T-helper 2 cell (primary cell): ENCODE data around the gene KCNQ5.
"Not testable (repeated sequence)": the region's sequence is repeated elsewhere in the genome, so short reads cannot be mapped to it uniquely, and the experiment has no call there.

Experiments
- DNase-seq, 5 experiments: peaks; one replicate each; pipeline versions ENCODE4 v3.0.0 to v3.0.0-alpha.2; 2012 to 2022

The KCNQ5 gene

DNA sequence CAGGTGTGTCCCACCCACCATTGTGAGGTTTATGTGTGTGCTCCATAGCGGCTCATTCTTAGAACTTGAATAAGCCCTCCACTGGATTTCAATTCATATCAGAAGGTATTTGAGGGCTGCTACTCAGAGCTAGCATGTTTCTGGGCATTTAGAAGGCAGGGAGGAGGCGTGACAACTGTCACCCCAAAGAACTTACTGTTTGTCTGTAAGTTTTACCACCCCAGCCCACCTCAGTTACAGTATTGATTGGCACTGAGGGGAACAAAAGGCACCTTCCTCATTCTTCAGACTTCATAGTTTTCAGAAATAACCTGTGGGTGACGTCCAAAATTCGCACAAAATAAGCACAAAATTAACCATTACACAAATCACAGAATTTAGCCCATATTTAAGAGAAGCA lies 521.7 kb downstream of the KCNQ5 start:
- DNase-seq, result no peak

- DNase-seq, result no peak
These were observed 522.7 kb downstream of the KCNQ5 start for GRCh38 chr6:73144516-73144915.

DNA sequence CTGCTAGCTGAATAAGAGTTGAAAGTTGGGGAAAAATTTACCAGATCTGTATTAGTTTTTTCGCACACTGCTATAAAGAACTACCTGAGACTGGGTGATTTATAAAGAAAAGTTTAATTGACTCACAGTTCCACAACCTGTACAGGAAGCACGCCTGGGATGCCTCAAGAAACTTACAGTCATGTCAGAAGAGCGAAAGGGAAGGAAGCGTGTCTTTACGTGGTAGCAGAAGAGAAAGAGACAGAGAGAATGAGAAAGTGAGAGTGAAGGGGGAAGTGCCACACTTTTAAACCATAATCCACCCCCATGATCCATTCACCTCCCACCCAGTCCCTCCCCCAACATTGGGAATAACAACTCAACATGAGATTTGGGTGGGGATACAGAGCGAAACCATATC lies 523.8 kb downstream of the KCNQ5 start:
- DNase-seq, result peak in 1 of 5 experiments; percentile 32

DNA sequence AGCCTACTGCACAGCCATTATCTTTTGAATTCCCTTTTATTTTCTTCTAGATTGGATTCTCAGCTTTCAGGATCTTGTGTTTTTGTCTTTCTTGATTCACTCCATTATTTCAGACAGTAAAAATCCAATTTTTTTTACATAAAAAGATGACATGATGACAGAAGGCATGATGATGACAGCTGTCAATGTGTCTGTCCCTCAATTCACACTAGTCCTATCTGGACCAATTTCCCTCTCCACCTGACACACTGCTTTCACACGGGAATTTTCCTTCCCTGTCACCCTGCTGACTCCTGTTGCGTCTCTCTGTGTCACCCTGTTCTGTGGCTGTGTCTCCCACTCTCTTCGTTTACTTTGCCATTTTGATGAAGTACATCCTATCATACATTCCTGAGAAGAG lies 529.9 kb downstream of the KCNQ5 start:
- DNase-seq, result no peak

DNA sequence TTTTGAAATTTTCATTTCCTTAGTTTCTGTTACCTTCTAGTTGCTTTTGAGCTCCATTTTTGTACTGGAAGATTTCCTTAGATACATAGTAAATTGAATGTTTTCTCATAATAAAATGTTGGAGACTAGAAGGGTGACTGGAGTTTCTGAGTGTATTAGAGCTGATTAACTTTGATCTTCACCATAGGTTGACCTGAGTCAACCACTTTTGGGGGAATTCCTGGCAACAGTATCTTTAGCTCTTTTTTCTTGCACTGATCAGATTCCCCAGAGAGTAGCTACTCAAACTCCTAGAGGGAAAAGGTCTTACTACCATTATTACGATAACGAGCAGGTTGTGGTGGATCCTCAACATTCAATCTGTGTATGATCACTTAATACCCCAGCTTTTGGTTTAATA lies 530.7 kb downstream of the KCNQ5 start:
- no peak for DNase-seq

- DNase-seq, result no peak
These were observed 531.3 kb downstream of the KCNQ5 start for GRCh38 chr6:73152966-73153757.

- no peak for DNase-seq
These were observed 535.2 kb downstream of the KCNQ5 start for GRCh38 chr6:73156793-73157767.

DNA sequence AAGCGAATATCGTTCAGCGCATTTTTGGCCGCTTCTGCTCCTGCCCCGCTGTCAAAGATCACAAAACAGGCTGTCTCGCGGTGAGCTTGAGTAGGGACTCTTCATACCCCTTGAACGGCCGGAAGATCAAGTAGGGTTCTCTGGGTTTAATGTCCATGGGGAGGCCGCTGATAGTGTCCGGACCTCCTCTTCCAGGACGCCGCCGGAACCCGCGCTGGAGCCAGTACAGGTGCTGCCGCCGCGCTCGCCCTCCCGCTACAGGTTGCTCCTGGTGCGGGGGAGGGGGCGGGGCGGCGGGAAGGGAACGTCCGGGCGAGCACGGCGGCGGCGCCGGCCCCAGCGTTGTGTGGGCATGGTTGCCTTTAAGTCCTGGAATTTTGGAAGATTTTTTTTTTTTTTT lies 536.0 kb downstream of the KCNQ5 start:
- DNase-seq, result no peak

GRCh38 chr6:73169111-73169510 lies 547.2 kb downstream of the KCNQ5 start:
- DNase-seq, result no peak

GRCh38 chr6:73169633-73170032 lies 547.8 kb downstream of the KCNQ5 start:
- DNase-seq, result no peak

GRCh38 chr6:73174646-73175045 lies 552.8 kb downstream of the KCNQ5 start:
- DNase-seq, result no peak

GRCh38 chr6:73176057-73176456 lies 554.2 kb downstream of the KCNQ5 start:
- DNase-seq, result no peak

DNA sequence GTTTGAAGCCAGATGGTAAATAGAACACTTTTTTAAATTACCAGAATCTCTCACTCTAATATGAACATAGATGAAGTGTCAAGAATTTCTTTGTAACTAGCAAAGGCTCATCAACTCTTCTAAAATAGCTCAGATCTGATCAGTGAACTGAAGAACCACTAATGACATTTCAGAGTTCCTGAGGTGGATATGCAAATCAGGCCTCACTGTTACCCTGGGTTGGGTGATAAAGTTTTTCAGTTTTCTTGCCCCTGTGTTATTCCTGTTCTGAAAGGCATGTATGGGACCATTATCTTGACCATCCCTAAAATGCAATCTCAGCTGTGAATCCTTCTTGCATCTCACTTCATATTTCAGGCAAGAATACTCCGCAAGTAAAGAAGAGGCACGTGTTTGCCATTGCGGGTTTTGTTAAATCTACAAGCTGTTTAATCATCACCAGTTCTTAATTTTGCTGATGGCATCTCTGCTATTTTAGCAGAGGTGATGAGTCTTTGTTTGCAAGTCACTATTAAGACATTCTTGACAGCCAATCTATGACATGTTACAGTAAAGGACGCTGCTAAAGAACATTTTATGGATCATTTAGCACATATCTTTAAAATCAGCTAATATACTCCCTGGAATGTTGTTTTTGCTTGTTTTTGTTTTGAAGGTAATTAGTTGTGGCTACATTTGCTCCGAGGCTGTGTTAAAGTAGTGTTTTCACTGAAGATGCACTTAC lies 555.5 kb downstream of the KCNQ5 start:
- no peak for DNase-seq

DNA sequence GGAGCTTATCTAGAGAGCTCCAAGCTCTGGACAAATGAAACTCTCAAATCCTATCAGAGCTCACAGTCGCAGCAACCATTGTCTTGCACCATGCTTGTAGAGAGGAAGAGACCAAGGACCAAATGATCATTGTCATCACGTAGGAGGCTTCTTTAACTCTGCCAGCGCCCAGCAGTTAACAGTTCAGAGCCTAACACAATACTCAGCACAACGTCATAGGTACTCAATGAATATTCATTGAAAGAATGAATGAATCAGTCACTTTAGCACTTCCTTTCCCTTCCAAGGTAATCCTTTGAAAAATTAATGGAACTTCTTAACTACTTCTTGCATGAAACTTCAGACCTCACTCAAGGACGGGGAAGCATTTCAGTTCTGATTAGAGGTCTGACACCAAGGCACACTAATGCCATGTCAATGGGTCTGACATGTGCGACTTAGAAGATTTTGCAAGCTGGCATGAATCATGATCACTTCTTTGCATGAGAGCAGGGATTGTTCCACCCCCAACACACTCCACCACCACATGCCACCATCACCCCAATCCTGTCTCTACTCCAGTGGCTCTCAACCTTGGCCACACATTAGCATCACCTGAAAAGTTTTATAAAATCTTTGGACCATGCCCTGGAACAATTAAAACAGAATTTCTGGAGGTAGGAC lies 558.3 kb downstream of the KCNQ5 start:
- no peak for DNase-seq

DNA sequence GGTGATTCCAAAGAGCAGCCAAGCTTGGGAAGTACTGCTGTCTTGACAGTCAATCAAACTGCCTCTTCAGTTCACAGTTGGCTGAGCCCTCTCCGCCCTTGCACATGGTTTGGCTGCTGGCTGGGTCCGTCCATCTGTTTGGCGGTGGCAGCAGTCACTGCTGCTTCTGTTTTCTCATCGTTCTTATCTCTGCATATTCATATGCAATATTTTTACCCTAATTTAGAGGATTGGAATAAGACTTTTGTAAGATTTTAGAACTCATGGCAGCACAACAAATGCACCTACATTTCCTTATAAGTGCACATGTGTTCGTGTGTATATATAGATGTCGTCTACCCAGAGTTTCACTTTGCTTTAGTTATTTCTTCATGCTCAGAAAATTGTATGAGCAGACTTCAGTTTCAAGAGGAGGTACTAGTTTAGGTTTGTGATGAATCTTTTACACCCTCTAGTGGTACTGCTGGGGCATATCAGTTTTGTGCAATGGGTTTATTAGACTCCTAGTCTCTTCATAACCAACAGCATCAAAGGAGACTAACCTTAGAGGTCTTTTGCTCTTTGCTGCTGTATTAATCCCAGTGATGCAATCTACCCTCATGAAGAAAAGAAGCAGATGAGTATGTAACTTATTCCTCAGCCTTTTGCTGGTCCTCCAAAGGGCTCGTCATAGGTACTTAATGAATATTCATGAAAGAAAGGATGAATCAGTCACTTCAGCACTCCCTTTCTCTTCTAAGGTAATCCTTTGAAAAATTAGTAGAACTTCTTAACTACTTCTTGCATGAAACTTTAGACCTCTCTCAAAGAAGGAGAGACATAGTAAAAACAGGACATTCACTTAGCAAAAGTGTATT lies 559.1 kb downstream of the KCNQ5 start:
- peak in 1 of 5 experiments; percentile 59 for DNase-seq

DNA sequence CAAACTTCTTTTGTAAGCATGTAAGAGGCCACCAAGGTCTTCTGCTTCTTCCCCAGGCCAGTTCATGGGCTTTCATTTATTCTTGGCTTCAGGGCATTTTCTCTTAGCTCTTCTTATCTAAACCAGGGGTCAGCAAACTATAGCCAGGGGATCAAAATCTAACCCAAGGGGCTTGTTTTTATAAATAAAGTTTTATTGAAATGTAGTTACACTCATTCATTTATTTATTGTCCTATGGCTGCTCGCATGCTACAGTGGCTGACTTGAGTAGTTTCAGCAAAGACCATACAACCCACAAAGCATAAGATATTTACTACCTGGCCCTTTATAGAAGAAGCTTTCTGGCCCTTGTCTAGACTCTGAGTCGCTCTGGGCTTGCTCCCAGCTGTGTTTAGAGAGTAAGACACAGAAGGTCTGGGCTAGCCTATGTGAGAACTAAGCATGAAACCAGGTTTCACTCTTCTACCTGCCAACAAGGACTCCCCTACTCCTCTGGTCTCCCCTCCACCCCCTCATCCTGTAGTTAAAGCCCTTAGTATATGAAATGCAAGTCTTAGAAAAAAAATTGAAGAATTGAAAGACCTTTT lies 560.2 kb downstream of the KCNQ5 start:
- no peak for DNase-seq

DNA sequence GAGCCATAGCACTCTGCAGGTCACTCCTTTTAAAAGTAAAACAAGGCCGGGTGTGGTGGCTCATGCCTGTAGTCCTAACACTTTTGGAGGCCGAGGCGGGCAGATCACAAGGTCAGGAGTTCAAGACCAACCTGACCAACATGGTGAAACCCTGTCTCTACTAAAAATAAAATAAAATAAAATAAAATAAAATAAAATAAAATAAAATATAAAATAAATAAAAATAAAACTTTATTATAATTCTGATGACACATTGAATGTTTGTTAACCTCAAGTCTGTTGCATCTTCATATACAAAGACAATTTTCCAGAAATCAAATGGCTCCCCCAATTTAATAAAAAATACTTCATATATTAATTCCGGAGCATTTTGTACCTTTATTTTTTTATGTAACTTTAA lies 571.4 kb downstream of the KCNQ5 start:
- not testable (repeated sequence) for DNase-seq

GRCh38 chr6:73194744-73195143 lies 572.9 kb downstream of the KCNQ5 start:
- no peak for DNase-seq

DNA sequence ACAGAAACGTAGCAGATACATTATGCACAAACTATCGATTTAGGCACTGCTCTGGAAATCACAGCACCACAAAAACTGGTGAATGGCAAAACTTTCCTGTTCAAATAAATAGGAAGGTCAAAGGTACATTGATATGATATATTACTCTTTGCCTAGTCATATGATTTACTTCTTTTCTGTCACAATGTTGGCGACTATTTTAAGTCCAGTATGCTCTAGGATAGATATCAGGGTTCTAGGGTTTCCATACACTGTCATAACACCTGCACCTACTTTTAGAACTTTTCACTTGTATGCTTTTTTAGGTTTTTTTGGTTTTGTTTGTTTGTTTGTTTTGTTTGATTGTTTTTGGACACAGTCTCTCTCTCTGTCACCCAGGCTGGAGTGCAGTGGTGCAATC lies 578.4 kb downstream of the KCNQ5 start:
- no peak for DNase-seq

DNA sequence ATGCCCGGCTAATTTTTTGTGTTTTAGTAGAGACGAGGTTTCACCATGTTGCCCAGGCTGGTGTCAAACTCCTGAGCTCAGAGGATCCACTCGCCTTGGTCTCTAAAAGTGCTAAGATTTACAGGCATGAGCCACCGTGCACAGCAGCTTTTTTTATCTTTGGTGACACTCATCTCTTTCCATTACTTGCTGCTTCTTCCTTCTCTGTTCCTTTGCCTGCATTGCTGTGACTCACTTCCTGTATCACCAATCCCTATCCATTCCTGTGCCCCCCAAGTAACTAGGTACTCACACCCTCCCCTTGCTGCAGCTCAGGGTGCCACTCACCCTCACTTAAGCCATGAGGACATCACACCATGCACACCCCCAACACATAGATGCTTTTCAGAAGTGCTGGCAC lies 578.9 kb downstream of the KCNQ5 start:
- no peak for DNase-seq

- no peak for DNase-seq
These were observed 581.2 kb downstream of the KCNQ5 start for GRCh38 chr6:73203098-73203497.
